ENCODE data around the gene NFKBIA.
"Not testable (repeated sequence)": the region's sequence is repeated elsewhere in the genome, so short reads cannot be mapped to it uniquely, and the experiment has no call there.

The NFKBIA gene

GRCh38 chr14:35374263-35374712, 30.3 kb downstream of the NFKBIA start:
- no peak for TF ChIP-seq CTCF (IDR thresholded peaks at IDR 0.05)
- Histone ChIP-seq H3K27ac (peak overlapping the region; percentile 86), H3K27me3 (no peaks in the 10 kb centered on the region), H3K4me3 (ENCODE audit: low read depth in 1 of 2, low read length in 1 of 2) (peak overlapping the region; percentile 52 to 53), H3K9me3 (no peaks in the 10 kb centered on the region), H3K4me1 (ENCODE audit: control insufficient read depth in 1 of 2, insufficient read depth in 1 of 2, low read depth in 1 of 2, low read length in 1 of 2) (peaks cover 47 to 52% of the 10 kb centered on the region in 2 experiments), H3K36me3 (no peaks in the 10 kb centered on the region)

- not testable (repeated sequence) for H3K4me3 ChIP-seq (ENCODE audit: low read depth in 1 of 2, low read length in 1 of 2); H3K27me3 ChIP-seq; H3K27ac ChIP-seq; H3K9me3 ChIP-seq; H3K36me3 ChIP-seq
- H3K4me1 ChIP-seq (ENCODE audit: control insufficient read depth in 1 of 2, insufficient read depth in 1 of 2, low read depth in 1 of 2, low read length in 1 of 2) = peaks cover 48 to 53% of the 10 kb centered on the region in 2 experiments
These were observed 31.3 kb downstream of the NFKBIA start for GRCh38 chr14:35373208-35373607.

- no peaks in the 10 kb centered on the region for H3K9me3 ChIP-seq
- no peak overlapping the region for H3K4me3 ChIP-seq (ENCODE audit: low read depth in 1 of 2, low read length in 1 of 2)
- H3K36me3 ChIP-seq = no peaks in the 10 kb centered on the region
- TF ChIP-seq CTCF (IDR thresholded peaks at IDR 0.05) = no peak
- peaks cover 60 to 68% of the 10 kb centered on the region in 2 experiments for H3K4me1 ChIP-seq (ENCODE audit: control insufficient read depth in 1 of 2, insufficient read depth in 1 of 2, low read depth in 1 of 2, low read length in 1 of 2)
- no peaks in the 10 kb centered on the region for H3K27me3 ChIP-seq
- H3K27ac ChIP-seq = no peak overlapping the region
These were observed 33.6 kb downstream of the NFKBIA start for GRCh38 chr14:35370969-35371368.

GRCh38 chr14:35369701-35370191, 34.8 kb downstream of the NFKBIA start:
- Histone ChIP-seq H3K36me3 (no peaks in the 10 kb centered on the region), H3K27ac (peak overlapping the region; percentile 44), H3K9me3 (no peaks in the 10 kb centered on the region), H3K4me1 (ENCODE audit: control insufficient read depth in 1 of 2, insufficient read depth in 1 of 2, low read depth in 1 of 2, low read length in 1 of 2) (peaks cover 52 to 58% of the 10 kb centered on the region in 2 experiments), H3K27me3 (no peaks in the 10 kb centered on the region), H3K4me3 (ENCODE audit: low read depth in 1 of 2, low read length in 1 of 2) (no peak overlapping the region)
- no peak for TF ChIP-seq CTCF (IDR thresholded peaks at IDR 0.05)

GRCh38 chr14:35368583-35369392, 35.8 kb downstream of the NFKBIA start:
- no peak for TF ChIP-seq CTCF (IDR thresholded peaks at IDR 0.05)
- H3K36me3 ChIP-seq = no peaks in the 10 kb centered on the region
- no peaks in the 10 kb centered on the region for H3K9me3 ChIP-seq
- H3K27me3 ChIP-seq = no peaks in the 10 kb centered on the region
- H3K4me1 ChIP-seq (ENCODE audit: control insufficient read depth in 1 of 2, insufficient read depth in 1 of 2, low read depth in 1 of 2, low read length in 1 of 2) = peaks cover 42 to 49% of the 10 kb centered on the region in 2 experiments
- H3K27ac ChIP-seq = no peak overlapping the region
- H3K4me3 ChIP-seq (ENCODE audit: low read depth in 1 of 2, low read length in 1 of 2) = no peak overlapping the region

GRCh38 chr14:35368139-35368460, 36.4 kb downstream of the NFKBIA start:
- Histone ChIP-seq H3K36me3 (no peaks in the 10 kb centered on the region), H3K27me3 (no peaks in the 10 kb centered on the region), H3K9me3 (no peaks in the 10 kb centered on the region), H3K4me3 (ENCODE audit: low read depth in 1 of 2, low read length in 1 of 2) (no peak overlapping the region), H3K27ac (no peak overlapping the region), H3K4me1 (ENCODE audit: control insufficient read depth in 1 of 2, insufficient read depth in 1 of 2, low read depth in 1 of 2, low read length in 1 of 2) (peaks cover 39 to 46% of the 10 kb centered on the region in 2 experiments)
- no peak for TF ChIP-seq CTCF (IDR thresholded peaks at IDR 0.05)

All from neutrophil (primary cell).